ENCODE measurements around the gene SLC50A1. TPM values are rescaled to one million over a fixed set of nuclear protein-coding genes. Genes with fewer than 3 reads are reported as not detected.

Gene SLC50A1
- total and polyA plus RNA-seq, 4 donors: 12.7 to 23.3 (median 18.2) TPM

DNA sequence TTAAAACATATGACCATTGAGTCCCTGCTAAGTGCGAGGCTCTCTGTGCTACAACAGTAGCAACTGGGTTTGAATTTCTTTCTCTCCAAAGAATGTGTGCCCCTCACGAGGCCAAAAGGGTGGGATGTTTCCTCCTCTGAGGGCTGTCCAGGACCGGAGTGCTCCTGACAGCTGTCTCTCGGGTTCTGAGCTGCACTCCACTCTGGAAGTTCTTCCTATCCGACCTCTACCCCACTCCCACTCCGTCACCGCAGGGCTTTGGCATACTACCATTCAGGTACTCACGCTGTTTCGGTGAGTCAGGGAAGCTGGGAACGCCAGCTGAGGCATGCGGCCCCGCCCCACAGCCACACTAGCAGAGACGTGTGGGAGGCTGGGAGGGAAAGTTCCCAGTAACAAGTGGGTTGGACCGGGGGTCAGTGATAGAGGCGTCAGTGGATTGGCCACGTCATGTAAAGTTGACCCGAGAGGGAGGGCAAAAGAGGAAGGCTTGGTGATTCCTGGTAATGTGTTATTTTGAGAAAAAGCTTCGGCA lies 705 bp upstream of the SLC50A1 start (continued):
- TF ChIP-seq, protein P1, sequence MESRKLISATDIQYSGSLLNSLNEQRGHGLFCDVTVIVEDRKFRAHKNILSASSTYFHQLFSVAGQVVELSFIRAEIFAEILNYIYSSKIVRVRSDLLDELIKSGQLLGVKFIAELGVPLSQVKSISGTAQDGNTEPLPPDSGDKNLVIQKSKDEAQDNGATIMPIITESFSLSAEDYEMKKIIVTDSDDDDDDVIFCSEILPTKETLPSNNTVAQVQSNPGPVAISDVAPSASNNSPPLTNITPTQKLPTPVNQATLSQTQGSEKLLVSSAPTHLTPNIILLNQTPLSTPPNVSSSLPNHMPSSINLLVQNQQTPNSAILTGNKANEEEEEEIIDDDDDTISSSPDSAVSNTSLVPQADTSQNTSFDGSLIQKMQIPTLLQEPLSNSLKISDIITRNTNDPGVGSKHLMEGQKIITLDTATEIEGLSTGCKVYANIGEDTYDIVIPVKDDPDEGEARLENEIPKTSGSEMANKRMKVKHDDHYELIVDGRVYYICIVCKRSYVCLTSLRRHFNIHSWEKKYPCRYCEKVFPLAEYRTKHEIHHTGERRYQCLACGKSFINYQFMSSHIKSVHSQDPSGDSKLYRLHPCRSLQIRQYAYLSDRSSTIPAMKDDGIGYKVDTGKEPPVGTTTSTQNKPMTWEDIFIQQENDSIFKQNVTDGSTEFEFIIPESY (IDR thresholded peaks at IDR 0.05): peak; percentile 74
- TF ChIP-seq YY1 (IDR thresholded peaks at IDR 0.05): peak; percentile 65
- TF ChIP-seq, protein P2, sequence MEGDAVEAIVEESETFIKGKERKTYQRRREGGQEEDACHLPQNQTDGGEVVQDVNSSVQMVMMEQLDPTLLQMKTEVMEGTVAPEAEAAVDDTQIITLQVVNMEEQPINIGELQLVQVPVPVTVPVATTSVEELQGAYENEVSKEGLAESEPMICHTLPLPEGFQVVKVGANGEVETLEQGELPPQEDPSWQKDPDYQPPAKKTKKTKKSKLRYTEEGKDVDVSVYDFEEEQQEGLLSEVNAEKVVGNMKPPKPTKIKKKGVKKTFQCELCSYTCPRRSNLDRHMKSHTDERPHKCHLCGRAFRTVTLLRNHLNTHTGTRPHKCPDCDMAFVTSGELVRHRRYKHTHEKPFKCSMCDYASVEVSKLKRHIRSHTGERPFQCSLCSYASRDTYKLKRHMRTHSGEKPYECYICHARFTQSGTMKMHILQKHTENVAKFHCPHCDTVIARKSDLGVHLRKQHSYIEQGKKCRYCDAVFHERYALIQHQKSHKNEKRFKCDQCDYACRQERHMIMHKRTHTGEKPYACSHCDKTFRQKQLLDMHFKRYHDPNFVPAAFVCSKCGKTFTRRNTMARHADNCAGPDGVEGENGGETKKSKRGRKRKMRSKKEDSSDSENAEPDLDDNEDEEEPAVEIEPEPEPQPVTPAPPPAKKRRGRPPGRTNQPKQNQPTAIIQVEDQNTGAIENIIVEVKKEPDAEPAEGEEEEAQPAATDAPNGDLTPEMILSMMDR (IDR thresholded peaks at IDR 0.05; ENCODE audit: low read depth, low read length, missing input control): no peak
- TF ChIP-seq SP1 (IDR thresholded peaks at IDR 0.05): peak; percentile 75
- TF ChIP-seq EGR1 (IDR thresholded peaks at IDR 0.05; ENCODE audit: low read depth in 2 of 2): peak in 1 of 2 donors; percentile 71
- peak; percentile 65 to 83 for TF ChIP-seq HNF4A (conservative IDR thresholded peaks at IDR 0.05)
- TF ChIP-seq, protein P3, sequence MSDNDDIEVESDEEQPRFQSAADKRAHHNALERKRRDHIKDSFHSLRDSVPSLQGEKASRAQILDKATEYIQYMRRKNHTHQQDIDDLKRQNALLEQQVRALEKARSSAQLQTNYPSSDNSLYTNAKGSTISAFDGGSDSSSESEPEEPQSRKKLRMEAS (IDR thresholded peaks at IDR 0.05): peak; percentile 75
- TF ChIP-seq RAD21 (IDR thresholded peaks at IDR 0.05): peak in 1 of 2 donors; percentile 41

DNA sequence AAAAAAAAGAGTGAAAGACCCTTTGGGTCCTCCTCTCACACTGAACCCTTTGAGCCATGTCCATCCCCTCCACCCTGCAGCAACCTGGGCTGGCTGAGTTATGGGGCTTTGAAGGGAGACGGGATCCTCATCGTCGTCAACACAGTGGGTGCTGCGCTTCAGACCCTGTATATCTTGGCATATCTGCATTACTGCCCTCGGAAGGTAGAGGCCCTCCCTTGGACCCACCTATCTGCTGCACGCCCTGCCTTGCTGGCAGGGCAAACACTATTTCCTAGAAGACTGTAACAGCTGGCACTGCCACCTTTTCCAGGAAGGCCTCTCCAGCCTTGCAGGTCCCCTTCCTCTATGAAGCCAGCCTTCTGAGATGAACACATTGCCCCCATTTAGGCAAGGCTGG lies 1.1 kb downstream of the SLC50A1 start:
- H3K27ac ChIP-seq (ENCODE audit: low read depth in 1 of 2, low read length in 2 of 2): peak overlapping the region; percentile 43 to 99
- H3K36me3 ChIP-seq (ENCODE audit: control insufficient read depth in 4 of 4, insufficient read depth in 3 of 4, low read depth in 1 of 4, low read length in 3 of 4): peaks cover 2 to 16% (median 12%) of the 10 kb centered on the region in 4 donors
- DNase-seq (ENCODE audit: low spot score): no peak
- no peaks in the 10 kb centered on the region for H3K9me3 ChIP-seq (ENCODE audit: control insufficient read depth in 4 of 4, low read length in 3 of 4)
- H3K27me3 ChIP-seq (ENCODE audit: control insufficient read depth in 4 of 4, insufficient read depth in 4 of 4, low read length in 3 of 4): no peaks in the 10 kb centered on the region
- 44% methylated on average over 6 of the region's 6 CpGs for WGBS
- TF ChIP-seq, protein P1 (IDR thresholded peaks at IDR 0.05): no peak
- TF ChIP-seq, protein P4, sequence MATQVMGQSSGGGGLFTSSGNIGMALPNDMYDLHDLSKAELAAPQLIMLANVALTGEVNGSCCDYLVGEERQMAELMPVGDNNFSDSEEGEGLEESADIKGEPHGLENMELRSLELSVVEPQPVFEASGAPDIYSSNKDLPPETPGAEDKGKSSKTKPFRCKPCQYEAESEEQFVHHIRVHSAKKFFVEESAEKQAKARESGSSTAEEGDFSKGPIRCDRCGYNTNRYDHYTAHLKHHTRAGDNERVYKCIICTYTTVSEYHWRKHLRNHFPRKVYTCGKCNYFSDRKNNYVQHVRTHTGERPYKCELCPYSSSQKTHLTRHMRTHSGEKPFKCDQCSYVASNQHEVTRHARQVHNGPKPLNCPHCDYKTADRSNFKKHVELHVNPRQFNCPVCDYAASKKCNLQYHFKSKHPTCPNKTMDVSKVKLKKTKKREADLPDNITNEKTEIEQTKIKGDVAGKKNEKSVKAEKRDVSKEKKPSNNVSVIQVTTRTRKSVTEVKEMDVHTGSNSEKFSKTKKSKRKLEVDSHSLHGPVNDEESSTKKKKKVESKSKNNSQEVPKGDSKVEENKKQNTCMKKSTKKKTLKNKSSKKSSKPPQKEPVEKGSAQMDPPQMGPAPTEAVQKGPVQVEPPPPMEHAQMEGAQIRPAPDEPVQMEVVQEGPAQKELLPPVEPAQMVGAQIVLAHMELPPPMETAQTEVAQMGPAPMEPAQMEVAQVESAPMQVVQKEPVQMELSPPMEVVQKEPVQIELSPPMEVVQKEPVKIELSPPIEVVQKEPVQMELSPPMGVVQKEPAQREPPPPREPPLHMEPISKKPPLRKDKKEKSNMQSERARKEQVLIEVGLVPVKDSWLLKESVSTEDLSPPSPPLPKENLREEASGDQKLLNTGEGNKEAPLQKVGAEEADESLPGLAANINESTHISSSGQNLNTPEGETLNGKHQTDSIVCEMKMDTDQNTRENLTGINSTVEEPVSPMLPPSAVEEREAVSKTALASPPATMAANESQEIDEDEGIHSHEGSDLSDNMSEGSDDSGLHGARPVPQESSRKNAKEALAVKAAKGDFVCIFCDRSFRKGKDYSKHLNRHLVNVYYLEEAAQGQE (IDR thresholded peaks at IDR 0.05): no peak
- TF ChIP-seq HNF4A (conservative IDR thresholded peaks at IDR 0.05): no peak
- TF ChIP-seq HNF4G (IDR thresholded peaks at IDR 0.05): no peak
- no peak overlapping the region for H3K9ac ChIP-seq (ENCODE audit: low read depth in 1 of 2, low read length in 2 of 2)
- H3K4me1 ChIP-seq (ENCODE audit: control insufficient read depth in 4 of 4, insufficient read depth in 4 of 4, low read length in 3 of 4): peaks cover 0 to 56% (median 38%) of the 10 kb centered on the region in 4 donors
- peak overlapping the region in 1 of 3 donors; percentile 12 for H3K4me3 ChIP-seq (ENCODE audit: low read depth in 1 of 3, low read length in 3 of 3)

Data from liver (tissue), 9 donors.